ENCODE data around the gene SYCP1. TPM values are rescaled to one million over a fixed set of nuclear protein-coding genes. Genes with fewer than 3 reads are reported as not detected.

SYCP1 gene
- total RNA-seq, 1 donor from 2014 or later, result not detected

DNA sequence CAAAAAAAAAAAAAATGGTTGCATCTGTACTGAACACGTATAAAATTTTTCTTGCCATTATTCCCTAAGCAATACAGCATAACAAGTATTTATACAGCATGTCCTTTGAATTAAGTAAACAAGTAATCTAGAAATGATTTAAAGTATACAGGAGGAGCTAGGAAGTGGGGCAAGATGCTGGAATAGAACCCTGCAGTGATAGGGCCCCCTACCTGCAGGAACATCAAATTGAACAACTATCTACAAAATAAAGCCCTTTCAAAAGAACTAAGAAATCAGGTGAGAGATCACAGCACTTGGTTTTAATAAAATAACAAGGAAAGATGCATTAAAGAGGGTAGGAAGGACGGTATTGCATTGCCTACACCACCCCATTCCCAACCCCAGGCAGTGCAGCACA, 185.8 kb downstream of the SYCP1 start:
- no peak for DNase-seq (ENCODE audit: low spot score)
- intact Hi-C loops (cut with DNase I), result no loop called here

DNA sequence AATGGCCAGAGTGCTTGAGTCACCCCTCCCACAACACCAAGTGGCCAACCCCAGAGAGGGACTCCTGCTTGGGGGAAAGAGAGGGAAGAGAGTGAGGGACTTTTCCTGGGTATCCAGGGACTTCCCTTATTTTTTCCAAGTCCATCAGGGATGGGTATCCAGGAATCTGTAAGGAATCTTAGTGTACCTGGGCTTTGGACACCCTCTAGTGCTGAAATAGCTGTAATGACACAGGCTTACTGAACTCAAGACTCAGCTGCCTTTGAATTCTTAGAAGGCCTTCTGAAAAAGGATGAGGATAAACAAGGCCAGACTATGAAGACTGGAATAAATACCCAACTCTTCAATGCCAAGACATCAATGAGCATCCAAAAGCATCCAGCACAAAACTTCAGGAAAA, 187.0 kb downstream of the SYCP1 start:
- intact Hi-C loops (cut with DNase I), result no loop called here
- no peak for DNase-seq (ENCODE audit: low spot score)

Other genes starting within 250 kb of the SYCP1 start
- gene DENND2C, start 184.8 kb upstream of the SYCP1 start, total RNA-seq, result 3.7 TPM
- gene AMPD1, start 159.3 kb upstream of the SYCP1 start, total RNA-seq, result 0.30 TPM
- gene NRAS, start 138.1 kb upstream of the SYCP1 start, total RNA-seq, result 11.2 TPM
- 900 TPM for gene CSDE1, start 96.9 kb upstream of the SYCP1 start, total RNA-seq
- 40.2 TPM for gene SIKE1, start 74.2 kb upstream of the SYCP1 start, total RNA-seq
- not detected for gene TSHB, start 175.0 kb downstream of the SYCP1 start, total RNA-seq
- 3.3 TPM for gene TSPAN2, start 234.6 kb downstream of the SYCP1 start, total RNA-seq

Data from cardiac septum (tissue), 1 donor.